Stimulated activated CD8-positive, alpha-beta memory T cell treated with anti-CD3 and anti-CD28 coated beads, Interleukin-12 subunit alpha, Interleukin-12 subunit beta, amount 100 ng/mL, for 24 hours (primary cell): ENCODE data around the gene REEP6.

Experiments used
- DNase-seq: peaks from one replicate; pipeline ENCODE4 v3.0.0-alpha.2; 2020; ENCODE audit errors: extremely low read depth

The REEP6 gene

GRCh38 chr19:1456121-1456900 lies 34.7 kb upstream of the REEP6 start:
- no peak for DNase-seq

- no peak for DNase-seq
Observed at GRCh38 chr19:1457031-1457739, 33.8 kb upstream of the REEP6 start.

GRCh38 chr19:1457892-1458291 lies 33.1 kb upstream of the REEP6 start:
- no peak for DNase-seq

- no peak for DNase-seq
Observed at GRCh38 chr19:1459479-1459878, 31.5 kb upstream of the REEP6 start.

GRCh38 chr19:1460033-1460995 lies 30.7 kb upstream of the REEP6 start:
- DNase-seq = no peak

GRCh38 chr19:1461862-1462261 lies 29.1 kb upstream of the REEP6 start:
- DNase-seq = no peak

GRCh38 chr19:1465191-1466016 lies 25.6 kb upstream of the REEP6 start:
- no peak for DNase-seq

- no peak for DNase-seq
Observed at GRCh38 chr19:1466018-1466460, 24.9 kb upstream of the REEP6 start.

- DNase-seq = no peak
Observed at GRCh38 chr19:1466461-1467214, 24.3 kb upstream of the REEP6 start.

GRCh38 chr19:1467215-1467489 lies 23.8 kb upstream of the REEP6 start:
- no peak for DNase-seq

- no peak for DNase-seq
Observed at GRCh38 chr19:1467490-1468273, 23.3 kb upstream of the REEP6 start.

GRCh38 chr19:1468274-1468820 lies 22.6 kb upstream of the REEP6 start:
- no peak for DNase-seq

- DNase-seq = no peak
Observed at GRCh38 chr19:1468821-1469254, 22.1 kb upstream of the REEP6 start.

- DNase-seq = no peak
Observed at GRCh38 chr19:1469255-1470054, 21.5 kb upstream of the REEP6 start.

- DNase-seq = no peak
Observed at GRCh38 chr19:1470055-1470304, 21.0 kb upstream of the REEP6 start.

GRCh38 chr19:1470305-1471009 lies 20.5 kb upstream of the REEP6 start:
- DNase-seq = no peak

- no peak for DNase-seq
Observed at GRCh38 chr19:1471010-1471514, 19.9 kb upstream of the REEP6 start.

- no peak for DNase-seq
Observed at GRCh38 chr19:1471515-1472160, 19.3 kb upstream of the REEP6 start.
